Naive thymus-derived CD4-positive, alpha-beta T cell (primary cell): ENCODE data around the gene GHRH. TPM values are rescaled to one million over a fixed set of nuclear protein-coding genes. Genes with fewer than 3 reads are reported as not detected.

ENCODE experiments used
- ATAC-seq: fragments of 150-1000 bp; cut with Tn5 transposase; 2 replicates; pipeline ENCODE4 v1.10.0; 2021; ENCODE audit warnings: mild to moderate bottlenecking, moderate library complexity
- CTCF ChIA-PET: fragments of 350-600 bp; sonication (Branson Sonifier 250); formaldehyde crosslinking; loops from one replicate; lab custom pipeline; 2021; ENCODE audit warnings: antibody characterized with exemption; lab: Charles Lee
- POLR2A ChIA-PET: fragments of 350-600 bp; sonication (Branson Sonifier 250); formaldehyde crosslinking; loops from one replicate; lab custom pipeline; 2021; ENCODE audit warnings: antibody characterized with exemption, inconsistent platforms; lab: Charles Lee
- DNase-seq, 9 donors: peaks; one replicate each; pipeline versions ENCODE4 v3.0.0 to v3.0.0-alpha.2; 2020 to 2022; ENCODE audit warnings: mixed read lengths in 1 of 9
- H3K27ac ChIP-seq: one replicate; pipeline ENCODE4 v1.7.0; 2013; ENCODE audit warnings: mild to moderate bottlenecking, low read depth, low read length, moderate library complexity
- H3K27me3 ChIP-seq, 2 donors: one replicate each; pipeline ENCODE4 v1.7.0; 2013; ENCODE audit warnings: low read length in 2 of 2, mild to moderate bottlenecking in 2 of 2, moderate library complexity in 2 of 2; ENCODE audit not compliant: control insufficient read depth in 2 of 2, insufficient read depth in 2 of 2
- H3K36me3 ChIP-seq, 3 experiments: 1 replicate in 2 of 3; 2 replicates in 1 of 3; pipeline ENCODE4 v1.7.0; 2013; ENCODE audit warnings: low read length in 3 of 3, mild to moderate bottlenecking in 3 of 3, moderate library complexity in 1 of 3; ENCODE audit not compliant: insufficient read depth in 3 of 3, control insufficient read depth in 2 of 3
- H3K4me1 ChIP-seq, 2 donors: one replicate each; pipeline ENCODE4 v1.7.0; 2013; ENCODE audit warnings: low read length in 2 of 2, mild to moderate bottlenecking in 2 of 2, moderate library complexity in 1 of 2; ENCODE audit not compliant: control insufficient read depth in 2 of 2, insufficient read depth in 2 of 2
- H3K4me3 ChIP-seq: 2 replicates; pipeline ENCODE4 v1.7.0; 2013; ENCODE audit warnings: mild to moderate bottlenecking, low read length
- H3K9me3 ChIP-seq, 3 experiments: 1 replicate in 2 of 3; 2 replicates in 1 of 3; pipeline ENCODE4 v1.7.0; 2013; ENCODE audit warnings: low read length in 3 of 3; ENCODE audit not compliant: control insufficient read depth in 2 of 3
- H3K27ac Mint-ChIP-seq, 9 donors: one replicate each; pipeline ENCODE4 v1.8.0; 2020 to 2022; ENCODE audit warnings: mixed read lengths in 9 of 9, mild to moderate bottlenecking in 8 of 9, moderate library complexity in 5 of 9, inconsistent platforms in 2 of 9
- H3K27me3 Mint-ChIP-seq, 5 donors: one replicate each; pipeline ENCODE4 v1.8.0; 2021 to 2022; ENCODE audit warnings: mixed read lengths in 5 of 5, mild to moderate bottlenecking in 1 of 5
- H3K36me3 Mint-ChIP-seq, 5 donors: one replicate each; pipeline ENCODE4 v1.8.0; 2020 to 2022; ENCODE audit warnings: mixed read lengths in 5 of 5, mild to moderate bottlenecking in 3 of 5, inconsistent platforms in 1 of 5
- H3K4me1 Mint-ChIP-seq, 7 donors: one replicate each; pipeline ENCODE4 v1.8.0; 2020 to 2022; ENCODE audit warnings: mixed read lengths in 7 of 7, mild to moderate bottlenecking in 3 of 7, inconsistent platforms in 1 of 7
- H3K4me3 Mint-ChIP-seq, 10 donors: one replicate each; pipeline ENCODE4 v1.8.0; 2020 to 2022; ENCODE audit warnings: mild to moderate bottlenecking in 10 of 10, mixed read lengths in 10 of 10, moderate library complexity in 6 of 10, inconsistent platforms in 2 of 10
- H3K9me3 Mint-ChIP-seq, 11 donors: one replicate each; pipeline ENCODE4 v1.8.0; 2020 to 2022; ENCODE audit warnings: mixed read lengths in 11 of 11, mild to moderate bottlenecking in 4 of 11, inconsistent platforms in 1 of 11, moderate library complexity in 1 of 11
- intact Hi-C, 2 donors: fragments of 100-400 bp; cut with micrococcal nuclease; formaldehyde crosslinking; loops; one replicate each; pipeline ENCODE4 v1.15.1; 2023
- polyA plus RNA-seq, 2 donors: library from polyadenylated mRNA; unstranded; fragments of 300-500 nt; fragmentation: Illumina TruSeq; gene quantifications; one replicate each; pipeline ENCODE4 v1.2.3, GENCODE V29; 2021
- total RNA-seq, 6 experiments: library from RNA in 5 of 6; stranded (reverse) in 5 of 6; gene quantifications; 1 replicate in 5 of 6; 2 replicates in 1 of 6; pipeline ENCODE4 v1.2.3 and lab custom pipeline; 2021 to 2026

GHRH gene
- total and polyA plus RNA-seq, 7 experiments from 2014 or later: not detected

DNA sequence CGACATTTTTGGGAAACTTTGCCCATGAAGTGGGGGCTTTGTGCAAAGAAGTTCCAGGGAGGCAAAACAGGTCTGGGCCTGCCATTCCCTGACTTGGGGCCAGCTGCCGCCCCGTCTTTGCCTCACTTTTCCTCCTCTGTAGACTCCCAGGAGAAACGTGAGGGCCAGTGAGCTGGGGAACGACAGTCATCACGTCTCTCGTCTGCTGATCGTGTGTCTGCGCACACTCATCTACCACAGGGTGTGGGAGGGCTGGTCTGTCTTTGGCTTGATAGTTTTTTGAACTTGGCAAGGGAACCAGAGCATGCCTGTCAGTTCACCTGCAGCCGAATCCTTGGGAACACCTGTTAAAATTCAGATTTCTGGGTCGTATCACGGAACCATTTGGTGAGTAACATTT is 8.5 kb downstream of the GHRH start:
- Mint-ChIP-seq H3K27ac (no peak overlapping the region), H3K4me1 (no peaks in the 10 kb centered on the region), H3K36me3 (peaks cover 0 to 6% (median 2%) of the 10 kb centered on the region in 5 donors), H3K9me3 (no peaks in the 10 kb centered on the region), H3K27me3 (peaks cover 0 to 5% (median 0%) of the 10 kb centered on the region in 5 donors), H3K4me3 (no peak overlapping the region)
- ChIA-PET POLR2A (no interaction called here), CTCF (no interaction called here)
- no peak for DNase-seq
- intact Hi-C loops: no loop called here
- H3K9me3 ChIP-seq: no peaks in the 10 kb centered on the region
- H3K4me1 ChIP-seq: no peaks in the 10 kb centered on the region
- H3K36me3 ChIP-seq: no peaks in the 10 kb centered on the region
- no peak overlapping the region for H3K27ac ChIP-seq
- no peak for ATAC-seq
- no peaks in the 10 kb centered on the region for H3K27me3 ChIP-seq
- no peak overlapping the region for H3K4me3 ChIP-seq

DNA sequence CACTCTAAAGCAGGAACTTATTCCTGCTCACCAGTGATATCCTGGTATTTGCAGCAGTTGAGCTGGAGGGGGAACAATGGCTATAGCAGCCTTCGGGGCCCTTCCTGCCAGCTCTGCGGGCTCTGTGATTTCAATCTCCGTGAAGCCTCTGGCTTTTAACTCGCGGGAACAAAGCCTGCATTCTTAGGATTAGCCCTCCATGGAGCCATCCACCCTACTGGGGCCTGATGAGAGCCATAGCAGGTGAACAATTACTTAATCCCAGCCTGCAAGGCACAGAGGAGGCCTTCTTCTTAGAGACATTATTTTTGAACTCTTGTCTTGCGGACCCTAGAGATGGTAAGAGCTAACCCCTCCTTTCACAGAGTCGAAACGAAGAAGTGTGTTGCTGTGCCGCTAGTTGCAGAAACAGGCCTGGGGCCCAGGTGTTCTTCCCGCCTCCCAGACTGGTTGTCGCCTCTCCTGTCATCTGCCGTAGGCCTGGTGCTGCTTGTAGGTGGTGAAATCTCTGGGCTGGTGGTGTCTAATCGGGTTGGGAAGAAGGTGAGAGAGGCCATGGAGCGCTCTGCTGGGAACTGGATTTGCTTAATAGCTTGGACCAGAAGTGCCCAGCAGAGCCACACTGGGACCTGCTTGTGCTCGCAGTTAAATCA is 9.7 kb downstream of the GHRH start:
- POLR2A ChIA-PET: no interaction called here
- intact Hi-C loops: no loop called here
- H3K36me3 ChIP-seq: no peaks in the 10 kb centered on the region
- Mint-ChIP-seq H3K27ac (no peak overlapping the region), H3K4me3 (no peak overlapping the region), H3K36me3 (peaks cover 0 to 11% (median 2%) of the 10 kb centered on the region in 5 donors), H3K4me1 (no peaks in the 10 kb centered on the region), H3K9me3 (no peaks in the 10 kb centered on the region), H3K27me3 (peaks cover 0 to 5% (median 0%) of the 10 kb centered on the region in 5 donors)
- H3K4me1 ChIP-seq: no peaks in the 10 kb centered on the region
- CTCF ChIA-PET: no interaction called here
- H3K27me3 ChIP-seq: no peaks in the 10 kb centered on the region
- ATAC-seq (no peak), DNase-seq (no peak)
- H3K9me3 ChIP-seq: no peaks in the 10 kb centered on the region
- H3K27ac ChIP-seq: no peak overlapping the region
- H3K4me3 ChIP-seq: no peak overlapping the region

DNA sequence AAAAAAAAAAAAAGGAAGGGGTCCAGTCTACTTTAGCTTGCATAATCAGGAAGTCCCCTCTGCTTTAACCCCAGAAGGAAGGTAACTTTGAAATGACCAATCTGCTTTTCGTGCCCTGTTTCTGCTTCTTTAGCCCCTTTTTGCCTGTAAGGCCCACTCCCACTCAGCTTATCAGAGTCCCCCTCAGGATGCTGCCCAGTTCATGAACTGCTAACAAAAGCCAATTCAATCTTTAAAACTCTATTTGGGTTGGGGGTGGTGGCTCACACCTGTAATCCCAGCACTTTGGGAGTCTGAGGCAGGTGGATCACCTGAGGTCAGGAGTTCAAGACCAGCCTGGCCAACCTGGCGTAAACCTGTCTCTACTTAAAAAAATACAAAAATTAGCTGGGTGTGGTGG is 12.3 kb downstream of the GHRH start:
- H3K27me3 Mint-ChIP-seq: peaks cover 0 to 3% (median 0%) of the 10 kb centered on the region in 5 donors
- no peak overlapping the region for H3K4me3 ChIP-seq
- peaks cover 0 to 11% (median 2%) of the 10 kb centered on the region in 5 donors for H3K36me3 Mint-ChIP-seq
- DNase-seq (no peak), ATAC-seq (no peak)
- H3K4me3 Mint-ChIP-seq: no peak overlapping the region
- no peaks in the 10 kb centered on the region for H3K4me1 ChIP-seq
- H3K36me3 ChIP-seq: no peaks in the 10 kb centered on the region
- H3K4me1 Mint-ChIP-seq: no peaks in the 10 kb centered on the region
- CTCF ChIA-PET: interaction anchor here (0.7 kb wide), 1 partner anchor 8 kb away, joined by 4 read pairs; no protein-coding TSS in a partner anchor
- H3K27ac Mint-ChIP-seq: no peak overlapping the region
- no peaks in the 10 kb centered on the region for H3K9me3 Mint-ChIP-seq
- no peaks in the 10 kb centered on the region for H3K27me3 ChIP-seq
- H3K27ac ChIP-seq: no peak overlapping the region
- POLR2A ChIA-PET: no interaction called here
- no peaks in the 10 kb centered on the region for H3K9me3 ChIP-seq
- intact Hi-C loops: no loop called here

DNA sequence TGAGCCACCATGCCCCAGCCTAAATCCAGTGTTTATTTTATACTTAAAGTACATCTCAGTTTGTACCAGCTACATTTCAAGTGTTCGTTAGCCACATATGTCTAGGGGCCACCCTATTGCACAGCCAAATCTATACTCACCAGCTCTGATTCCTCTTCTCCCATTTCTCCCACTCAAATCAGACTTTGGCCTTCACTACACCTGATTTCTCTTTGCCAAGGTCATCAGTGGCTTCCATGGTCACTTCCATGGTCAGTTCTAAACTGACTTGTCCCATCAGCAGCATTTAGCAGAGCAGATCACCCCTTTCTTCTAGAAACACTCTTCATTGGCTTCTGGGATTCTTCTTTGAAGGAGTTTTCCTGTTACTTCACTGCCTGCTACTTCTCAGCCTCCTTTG is 14.1 kb downstream of the GHRH start:
- Histone ChIP-seq H3K27ac (no peak overlapping the region), H3K4me1 (no peaks in the 10 kb centered on the region), H3K4me3 (no peak overlapping the region), H3K9me3 (no peaks in the 10 kb centered on the region), H3K27me3 (no peaks in the 10 kb centered on the region), H3K36me3 (peaks cover 0 to 14% (median 0%) of the 10 kb centered on the region in 3 experiments)
- intact Hi-C loops: no loop called here
- H3K27ac Mint-ChIP-seq: no peak overlapping the region
- no peaks in the 10 kb centered on the region for H3K9me3 Mint-ChIP-seq
- no peak overlapping the region for H3K4me3 Mint-ChIP-seq
- ATAC-seq: no peak
- no peak for DNase-seq
- ChIA-PET POLR2A (interaction anchor here (0.6 to 0.7 kb wide), 2 partner anchors 72 to 138 kb away, joined by 4 read pairs; no protein-coding TSS in a partner anchor), CTCF (no interaction called here)
- H3K27me3 Mint-ChIP-seq: no peaks in the 10 kb centered on the region
- H3K36me3 Mint-ChIP-seq: peaks cover 0 to 23% (median 9%) of the 10 kb centered on the region in 5 donors
- no peaks in the 10 kb centered on the region for H3K4me1 Mint-ChIP-seq

DNA sequence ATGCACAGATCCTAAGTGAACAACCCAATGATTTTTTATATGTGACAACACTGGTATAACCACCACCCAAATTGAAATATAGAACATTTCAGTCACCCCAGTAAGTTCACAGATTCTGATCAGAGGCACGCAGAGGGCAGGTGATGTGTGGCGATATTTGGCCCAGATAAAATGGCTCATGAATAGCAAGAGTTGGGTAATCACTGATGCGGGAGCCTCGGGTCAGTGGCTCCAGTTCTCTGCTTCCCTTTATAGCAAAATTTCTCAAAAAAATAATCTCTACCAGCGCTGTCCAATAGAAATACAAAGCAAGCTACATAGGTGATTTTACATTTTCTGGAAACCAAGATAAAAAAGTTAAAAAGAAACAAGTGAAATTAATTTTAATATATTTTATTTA is 14.9 kb downstream of the GHRH start:
- POLR2A ChIA-PET: no interaction called here
- CTCF ChIA-PET: no interaction called here
- H3K27me3 Mint-ChIP-seq: no peaks in the 10 kb centered on the region

DNA sequence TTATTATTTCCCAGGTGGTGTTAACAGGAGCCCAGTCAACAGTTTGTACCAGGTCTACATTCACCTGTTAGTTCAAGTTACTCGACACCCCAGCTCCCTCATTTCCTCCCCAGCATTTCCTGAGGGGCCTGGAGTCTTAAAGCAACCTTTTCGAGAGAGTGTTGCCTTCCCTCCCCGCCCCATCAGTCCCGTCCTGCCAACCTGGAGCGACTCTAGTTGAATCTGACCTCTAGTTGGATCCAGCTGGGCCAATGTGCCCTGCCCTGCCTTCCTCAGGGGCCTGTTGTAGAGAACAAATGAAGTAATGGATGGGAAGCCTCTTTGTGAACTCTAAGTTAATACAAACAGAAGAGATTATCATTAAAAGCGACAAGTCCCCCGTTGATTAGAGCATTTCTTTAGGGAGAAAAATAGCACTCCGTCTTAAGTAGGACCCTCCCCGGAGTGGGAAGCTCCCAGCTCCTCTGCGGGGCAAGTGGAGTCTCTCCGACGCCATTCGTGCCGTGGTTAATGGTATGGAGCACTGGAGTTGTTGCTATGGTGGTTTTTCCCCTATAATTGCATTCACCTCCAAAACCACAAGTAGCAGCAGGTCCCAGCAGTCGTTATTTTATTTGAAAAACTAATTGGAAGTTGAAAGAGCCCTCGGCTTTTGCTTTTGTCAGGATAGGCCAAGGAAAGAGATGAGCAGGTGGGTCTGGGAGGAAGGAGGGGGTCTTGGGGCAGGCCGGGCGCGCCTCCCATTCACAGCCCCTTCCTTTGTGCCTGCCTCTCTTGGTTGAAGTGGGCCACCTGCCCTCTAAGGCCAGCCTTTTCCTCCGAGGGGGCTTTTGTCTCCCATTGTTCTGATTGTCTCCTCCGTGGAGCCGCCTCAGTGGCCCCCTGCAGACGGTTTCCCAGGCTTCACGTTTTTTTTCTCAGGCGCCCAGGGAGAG is 16.1 kb downstream of the GHRH start:
- CTCF ChIA-PET: interaction anchor here (1.1 kb wide), 1 partner anchor 20 kb away, joined by 3 read pairs; no protein-coding TSS in a partner anchor
- H3K4me3 ChIP-seq: no peak overlapping the region
- Mint-ChIP-seq H3K4me3 (no peak overlapping the region), H3K9me3 (no peaks in the 10 kb centered on the region), H3K4me1 (no peaks in the 10 kb centered on the region), H3K27ac (peak overlapping the region in 2 of 9 donors; percentile 11 to 54), H3K36me3 (peaks cover 9 to 40% (median 14%) of the 10 kb centered on the region in 5 donors), H3K27me3 (no peaks in the 10 kb centered on the region)
- H3K27me3 ChIP-seq: no peaks in the 10 kb centered on the region
- intact Hi-C loops: no loop called here
- no peaks in the 10 kb centered on the region for H3K9me3 ChIP-seq
- no peak overlapping the region for H3K27ac ChIP-seq
- no peaks in the 10 kb centered on the region for H3K4me1 ChIP-seq
- ATAC-seq: no peak
- peaks cover 6 to 35% (median 11%) of the 10 kb centered on the region in 3 experiments for H3K36me3 ChIP-seq
- POLR2A ChIA-PET: interaction anchor here (1.1 kb wide), 1 partner anchor 68 kb away, joined by 3 read pairs; no protein-coding TSS in a partner anchor
- no peak for DNase-seq

More for the DNA sequence above, 14.9 kb downstream of the GHRH start:
- Mint-ChIP-seq H3K9me3 (no peaks in the 10 kb centered on the region), H3K4me3 (no peak overlapping the region), H3K4me1 (no peaks in the 10 kb centered on the region), H3K27ac (no peak overlapping the region), H3K36me3 (peaks cover 2 to 28% (median 9%) of the 10 kb centered on the region in 5 donors)
- peaks cover 1 to 22% (median 6%) of the 10 kb centered on the region in 3 experiments for H3K36me3 ChIP-seq
- ATAC-seq (no peak), DNase-seq (no peak)
- no peaks in the 10 kb centered on the region for H3K27me3 ChIP-seq
- H3K9me3 ChIP-seq: no peaks in the 10 kb centered on the region
- no peaks in the 10 kb centered on the region for H3K4me1 ChIP-seq
- intact Hi-C loops: no loop called here
- no peak overlapping the region for H3K4me3 ChIP-seq
- no peak overlapping the region for H3K27ac ChIP-seq
